ENCODE results near the gene PTPRN2. TPM values are rescaled to one million over a fixed set of nuclear protein-coding genes. Genes with fewer than 3 reads are reported as not detected.

PTPRN2 gene
- total RNA-seq, 1 experiment from 2014 or later: 2.1 TPM

GRCh38 chr7:157506268-157506667, 1081.4 kb downstream of the PTPRN2 start:
- H3K9me2 ChIP-seq (ENCODE audit: insufficient read depth): no peaks in the 10 kb centered on the region
- no peak overlapping the region for H3K4me3 ChIP-seq (replicated peaks in 1 of 2; ENCODE audit: low read depth in 1 of 2, low read length in 2 of 2)
- TF ChIP-seq JUND (IDR thresholded peaks at IDR 0.05) (no peak), MAX (IDR thresholded peaks at IDR 0.05) (no peak)
- no peaks in the 10 kb centered on the region for H4K20me1 ChIP-seq (ENCODE audit: insufficient read depth)
- H3K9me3 ChIP-seq (ENCODE audit: control insufficient read depth in 1 of 2, insufficient read depth in 1 of 2, low read depth in 1 of 2, low read length in 2 of 2): 0 out of 4 replicates have a peak, but pooled peaks cover 0 to 4% of the 10 kb centered on the region in 2 experiments
- no peak for DNase-seq (ENCODE audit: low read depth, low spot score)
- POLR2A ChIA-PET: no interaction called here
- no TSS peak for BruUV-seq (replicated peaks)
- H3K36me3 ChIP-seq (ENCODE audit: control insufficient read depth in 1 of 2, insufficient read depth in 2 of 2, low read length in 2 of 2): no peaks in the 10 kb centered on the region
- peaks cover 10% of the 10 kb centered on the region for H3K27me3 ChIP-seq (ENCODE audit: insufficient read depth, low read length)
- no peak overlapping the region for H3K27ac ChIP-seq (ENCODE audit: low read depth, low read length)
- CTCF ChIA-PET: no interaction called here
- H3K4me1 ChIP-seq (ENCODE audit: control insufficient read depth in 1 of 2, insufficient read depth in 2 of 2, low read length in 2 of 2): no peaks in the 10 kb centered on the region
- RAD21 ChIA-PET (ENCODE audit: low non-redundant PET in 1 of 2, low total read pairs in 2 of 2, uncharacterized antibody in 2 of 2, unreplicated experiment in 2 of 2): no interaction called here
- H3K4me2 ChIP-seq (ENCODE audit: low read length): no peak overlapping the region
- H2AFZ ChIP-seq (ENCODE audit: low read depth, low read length, poor library complexity, severe bottlenecking): no peak overlapping the region
- no peak overlapping the region for H3K9ac ChIP-seq (ENCODE audit: low read length)
- H3K79me2 ChIP-seq (ENCODE audit: insufficient read depth, low read length): no peaks in the 10 kb centered on the region
- no peak for ATAC-seq
- intact Hi-C loops (cut with micrococcal nuclease): no loop called here

- H3K9me2 ChIP-seq (ENCODE audit: insufficient read depth): no peaks in the 10 kb centered on the region
- no peaks in the 10 kb centered on the region for H3K79me2 ChIP-seq (ENCODE audit: insufficient read depth, low read length)
- ATAC-seq (no peak), DNase-seq (ENCODE audit: low read depth, low spot score) (no peak)
- ChIA-PET CTCF (no interaction called here), POLR2A (no interaction called here), RAD21 (ENCODE audit: low non-redundant PET in 1 of 2, low total read pairs in 2 of 2, uncharacterized antibody in 2 of 2, unreplicated experiment in 2 of 2) (no interaction called here)
- no peak overlapping the region for H3K4me2 ChIP-seq (ENCODE audit: low read length)
- no peak overlapping the region for H3K27ac ChIP-seq (ENCODE audit: low read depth, low read length)
- H3K9ac ChIP-seq (ENCODE audit: low read length): no peak overlapping the region
- BruUV-seq (replicated peaks): no TSS peak
- peaks cover 10% of the 10 kb centered on the region for H3K27me3 ChIP-seq (ENCODE audit: insufficient read depth, low read length)
- no peak overlapping the region for H2AFZ ChIP-seq (ENCODE audit: low read depth, low read length, poor library complexity, severe bottlenecking)
- no peaks in the 10 kb centered on the region for H3K36me3 ChIP-seq (ENCODE audit: control insufficient read depth in 1 of 2, insufficient read depth in 2 of 2, low read length in 2 of 2)
- 0 out of 4 replicates have a peak, but pooled peaks cover 0 to 4% of the 10 kb centered on the region in 2 experiments for H3K9me3 ChIP-seq (ENCODE audit: control insufficient read depth in 1 of 2, insufficient read depth in 1 of 2, low read depth in 1 of 2, low read length in 2 of 2)
- TF ChIP-seq SIN3A (IDR thresholded peaks at IDR 0.05; ENCODE audit: low read depth) (no peak), CBX3 (IDR thresholded peaks at IDR 0.05; ENCODE audit: low read depth) (0 out of 2 replicates have a peak, but pooled peaks have one; percentile 37)
- no peaks in the 10 kb centered on the region for H3K4me1 ChIP-seq (ENCODE audit: control insufficient read depth in 1 of 2, insufficient read depth in 2 of 2, low read length in 2 of 2)
- intact Hi-C loops (cut with micrococcal nuclease): no loop called here
- no peak overlapping the region for H3K4me3 ChIP-seq (replicated peaks in 1 of 2; ENCODE audit: low read depth in 1 of 2, low read length in 2 of 2)
- H4K20me1 ChIP-seq (ENCODE audit: insufficient read depth): no peaks in the 10 kb centered on the region
These were observed 1082.0 kb downstream of the PTPRN2 start for GRCh38 chr7:157505646-157506045.

GRCh38 chr7:157503229-157503628, 1084.4 kb downstream of the PTPRN2 start:
- no peak overlapping the region for H3K4me2 ChIP-seq (ENCODE audit: low read length)
- no peaks in the 10 kb centered on the region for H3K9me2 ChIP-seq (ENCODE audit: insufficient read depth)
- 0 out of 4 replicates have a peak, but pooled peaks cover 0 to 4% of the 10 kb centered on the region in 2 experiments for H3K9me3 ChIP-seq (ENCODE audit: control insufficient read depth in 1 of 2, insufficient read depth in 1 of 2, low read depth in 1 of 2, low read length in 2 of 2)
- no peaks in the 10 kb centered on the region for H3K79me2 ChIP-seq (ENCODE audit: insufficient read depth, low read length)
- BruUV-seq (replicated peaks): no TSS peak
- ChIA-PET CTCF (no interaction called here), RAD21 (ENCODE audit: low non-redundant PET in 1 of 2, low total read pairs in 2 of 2, uncharacterized antibody in 2 of 2, unreplicated experiment in 2 of 2) (no interaction called here), POLR2A (no interaction called here)
- no peak overlapping the region for H2AFZ ChIP-seq (ENCODE audit: low read depth, low read length, poor library complexity, severe bottlenecking)
- H3K4me3 ChIP-seq (replicated peaks in 1 of 2; ENCODE audit: low read depth in 1 of 2, low read length in 2 of 2): no peak overlapping the region
- H4K20me1 ChIP-seq (ENCODE audit: insufficient read depth): no peaks in the 10 kb centered on the region
- H3K27me3 ChIP-seq (ENCODE audit: insufficient read depth, low read length): no peaks in the 10 kb centered on the region
- intact Hi-C loops (cut with micrococcal nuclease): no loop called here
- no peak overlapping the region for H3K9ac ChIP-seq (ENCODE audit: low read length)
- no peak overlapping the region for H3K27ac ChIP-seq (ENCODE audit: low read depth, low read length)
- DNase-seq (ENCODE audit: low read depth, low spot score) (no peak), ATAC-seq (no peak)
- no peaks in the 10 kb centered on the region for H3K4me1 ChIP-seq (ENCODE audit: control insufficient read depth in 1 of 2, insufficient read depth in 2 of 2, low read length in 2 of 2)
- H3K36me3 ChIP-seq (ENCODE audit: control insufficient read depth in 1 of 2, insufficient read depth in 2 of 2, low read length in 2 of 2): no peaks in the 10 kb centered on the region
- TF ChIP-seq RAD21 (IDR thresholded peaks at IDR 0.05; ENCODE audit: low read depth) (no peak), JUND (IDR thresholded peaks at IDR 0.05) (no peak), SP1 (IDR thresholded peaks at IDR 0.05; ENCODE audit: low read depth) (no peak), MAX (IDR thresholded peaks at IDR 0.05) (no peak), EGR1 (IDR thresholded peaks at IDR 0.05; ENCODE audit: low read depth) (no peak), POLR2AphosphoS5 (IDR thresholded peaks at IDR 0.05; ENCODE audit: low read depth, low read length) (no peak), ATF3 (IDR thresholded peaks at IDR 0.05) (no peak), SRF (IDR thresholded peaks at IDR 0.05; ENCODE audit: low read depth) (no peak), ZBTB33 (IDR thresholded peaks at IDR 0.05; ENCODE audit: extremely low read depth, insufficient replicate concordance, low read length) (no peak), CBX3 (IDR thresholded peaks at IDR 0.05; ENCODE audit: low read depth) (no peak), POLR2A (IDR thresholded peaks at IDR 0.05; ENCODE audit: borderline replicate concordance, extremely low read depth, insufficient read depth, insufficient read length) (no peak), YY1 (IDR thresholded peaks at IDR 0.05; ENCODE audit: extremely low read depth, insufficient replicate concordance, low read depth, low read length) (no peak), SIN3A (IDR thresholded peaks at IDR 0.05; ENCODE audit: low read depth) (no peak)
